ENCODE results near the gene CHRNB4. TPM values are rescaled to one million over a fixed set of nuclear protein-coding genes. Genes with fewer than 3 reads are reported as not detected.
"Not testable (repeated sequence)": the region's sequence is repeated elsewhere in the genome, so short reads cannot be mapped to it uniquely, and the experiment has no call there.

CHRNB4 gene, protein sequence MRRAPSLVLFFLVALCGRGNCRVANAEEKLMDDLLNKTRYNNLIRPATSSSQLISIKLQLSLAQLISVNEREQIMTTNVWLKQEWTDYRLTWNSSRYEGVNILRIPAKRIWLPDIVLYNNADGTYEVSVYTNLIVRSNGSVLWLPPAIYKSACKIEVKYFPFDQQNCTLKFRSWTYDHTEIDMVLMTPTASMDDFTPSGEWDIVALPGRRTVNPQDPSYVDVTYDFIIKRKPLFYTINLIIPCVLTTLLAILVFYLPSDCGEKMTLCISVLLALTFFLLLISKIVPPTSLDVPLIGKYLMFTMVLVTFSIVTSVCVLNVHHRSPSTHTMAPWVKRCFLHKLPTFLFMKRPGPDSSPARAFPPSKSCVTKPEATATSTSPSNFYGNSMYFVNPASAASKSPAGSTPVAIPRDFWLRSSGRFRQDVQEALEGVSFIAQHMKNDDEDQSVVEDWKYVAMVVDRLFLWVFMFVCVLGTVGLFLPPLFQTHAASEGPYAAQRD
- total RNA-seq = not detected

DNA sequence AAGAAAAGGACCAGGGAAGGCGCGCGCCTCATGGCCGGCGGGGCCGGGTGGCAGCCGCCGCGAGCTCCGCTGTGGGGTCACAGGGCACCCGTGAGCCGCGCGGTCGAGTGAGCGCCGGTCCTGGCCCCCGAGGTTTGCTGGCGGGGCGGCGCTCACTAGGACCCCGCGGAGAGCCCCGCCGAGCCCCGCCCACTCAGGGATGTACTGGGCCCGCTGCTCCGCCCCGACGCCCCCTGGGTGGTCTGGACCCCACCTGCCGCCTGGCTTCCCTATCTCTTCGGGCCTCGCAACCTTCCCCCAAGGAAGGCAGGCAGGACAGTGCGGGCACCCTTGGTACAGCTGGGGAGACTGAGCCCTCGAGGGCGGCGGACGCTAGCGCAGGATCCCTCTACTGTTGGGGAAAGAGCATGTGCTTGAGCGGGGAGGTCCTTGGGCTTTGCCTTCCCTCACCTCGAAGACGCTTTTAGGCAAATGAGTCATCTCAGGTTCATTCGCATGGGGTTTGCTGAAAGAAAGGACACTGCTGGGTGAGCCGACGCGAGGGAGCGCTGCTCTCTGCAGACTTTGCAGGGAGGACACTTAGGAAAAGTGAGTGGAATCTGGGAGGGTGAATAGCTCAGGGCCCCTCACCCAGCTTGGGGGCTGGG lies at the start of gene CHRNB4:
Gene CHRNB4 (minus strand): TSS at position 109 of the 647 bp plus-strand sequence. CDS start 77 bp downstream, at position 32.
- peak; percentile 70 for ATAC-seq
- Mint-ChIP-seq H3K4me3 (peak within 1 kb of the TSS; percentile 21), H3K36me3 (no peaks in the 10 kb centered on the region), H3K9me3 (ENCODE audit: low read depth) (no peaks in the 10 kb centered on the region), H3K27ac (no peak within 1 kb of the TSS), H3K27me3 (peaks cover 23% of the 10 kb centered on the region), H3K4me1 (peaks cover 5% of the 10 kb centered on the region)
- DNase-seq = no peak
- CTCF ChIA-PET = interaction anchor here (1.3 kb wide), 1 partner anchor 98 kb away, joined by 3 read pairs; no protein-coding TSS in a partner anchor

DNA sequence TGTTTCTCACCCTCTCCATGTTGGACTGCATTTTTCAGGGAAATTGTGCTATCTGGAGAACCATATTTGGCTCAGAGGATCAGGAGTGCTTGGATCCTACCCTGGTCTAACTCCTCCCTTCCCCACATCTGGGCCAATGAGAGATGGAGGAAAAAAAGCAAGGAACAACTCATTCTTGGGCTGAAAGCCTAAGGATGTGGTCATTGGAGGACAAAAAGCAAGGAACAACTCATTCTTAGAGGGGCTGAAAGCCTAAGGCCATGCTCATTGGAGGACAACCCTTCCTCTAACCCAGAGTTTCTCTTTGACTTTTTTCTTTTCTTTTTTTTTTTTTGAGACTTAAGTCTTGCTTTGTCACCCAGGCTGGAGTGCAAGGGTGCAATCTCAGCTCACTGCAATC lies 48.6 kb upstream of the CHRNB4 start:
- ATAC-seq = no peak
- Mint-ChIP-seq H3K4me3 (no peak overlapping the region), H3K36me3 (no peaks in the 10 kb centered on the region), H3K4me1 (peaks cover 1% of the 10 kb centered on the region), H3K27me3 (peaks cover 15% of the 10 kb centered on the region), H3K27ac (no peak overlapping the region), H3K9me3 (ENCODE audit: low read depth) (no peaks in the 10 kb centered on the region)
- CTCF ChIA-PET = interaction anchor here (1.9 kb wide), 1 partner anchor 52 kb away, joined by 5 read pairs; no protein-coding TSS in a partner anchor
- DNase-seq = no peak

DNA sequence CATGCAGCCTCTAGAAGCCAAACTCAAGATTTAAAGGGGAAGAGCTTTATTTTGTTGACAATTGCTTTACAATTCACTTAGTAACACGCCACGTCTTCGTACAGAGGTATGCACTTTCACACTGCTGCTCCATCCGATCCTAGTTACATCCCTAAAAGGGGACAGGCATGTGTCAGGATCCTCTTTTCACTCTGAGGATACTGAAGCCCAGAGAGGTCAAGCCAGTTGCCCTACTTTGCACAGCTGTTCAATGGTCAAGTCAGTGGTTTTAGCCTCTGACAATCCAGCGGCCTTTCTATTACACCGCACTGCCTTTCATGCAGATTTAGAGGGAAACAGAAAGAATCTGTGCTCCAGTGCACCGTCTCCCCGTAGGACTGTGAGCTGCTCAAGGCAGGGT lies 44.9 kb upstream of the CHRNB4 start:
- H3K9me3 Mint-ChIP-seq (ENCODE audit: low read depth) = no peaks in the 10 kb centered on the region
- peak; percentile 21 for DNase-seq
- no peaks in the 10 kb centered on the region for H3K4me1 Mint-ChIP-seq

DNA sequence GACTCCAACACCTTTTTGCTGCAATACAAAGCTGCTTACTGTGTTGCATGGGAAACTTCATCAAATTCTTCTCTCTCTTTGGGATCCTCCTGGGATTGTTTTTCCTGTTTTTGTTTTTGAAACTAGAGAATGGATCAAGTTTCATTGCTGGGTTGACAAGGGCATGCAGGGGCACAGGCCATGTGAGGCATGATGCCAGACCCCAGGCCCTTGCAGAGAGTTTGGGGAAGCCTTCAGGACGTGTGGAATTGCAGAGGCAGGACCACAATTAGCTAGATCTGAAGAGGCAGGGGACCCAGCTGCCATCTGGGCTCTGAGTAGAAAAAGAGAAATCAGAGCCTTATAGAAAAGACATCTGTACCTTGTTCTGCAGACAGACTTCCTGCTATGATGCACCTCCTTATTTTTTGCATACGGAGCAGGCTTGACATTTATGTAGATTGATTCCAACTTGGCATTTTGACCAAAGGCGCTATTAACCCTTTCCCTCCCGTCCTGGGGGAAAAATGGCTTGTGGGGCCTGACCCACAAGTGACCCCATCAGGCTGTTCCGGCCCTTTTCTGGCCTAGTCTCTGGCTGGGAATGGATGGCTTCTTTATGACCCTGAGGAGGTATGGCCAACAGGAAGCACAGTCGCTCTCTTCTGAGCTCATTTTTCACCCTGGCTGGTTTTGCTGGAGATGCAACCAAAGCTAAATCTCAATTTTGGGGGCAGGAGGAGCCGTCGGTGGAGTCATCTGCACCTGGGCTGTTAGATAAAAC lies 44.3 kb upstream of the CHRNB4 start:
- CTCF ChIA-PET = interaction anchor here (1.0 to 1.1 kb wide), 2 partner anchors 25 to 43 kb away, joined by 3 read pairs; no protein-coding TSS in a partner anchor
- Mint-ChIP-seq H3K9me3 (ENCODE audit: low read depth) (no peaks in the 10 kb centered on the region), H3K27me3 (peaks cover 15% of the 10 kb centered on the region), H3K4me1 (no peaks in the 10 kb centered on the region), H3K4me3 (no peak overlapping the region), H3K27ac (no peak overlapping the region), H3K36me3 (no peaks in the 10 kb centered on the region)
- ATAC-seq (no peak), DNase-seq (peak; percentile 14)

More for the DNA sequence above, 44.9 kb upstream of the CHRNB4 start:
- peaks cover 15% of the 10 kb centered on the region for H3K27me3 Mint-ChIP-seq
- CTCF ChIA-PET = interaction anchor here (1.0 to 1.1 kb wide), 2 partner anchors 24 to 43 kb away, joined by 3 read pairs; no protein-coding TSS in a partner anchor
- no peak for ATAC-seq
- H3K27ac Mint-ChIP-seq = no peak overlapping the region
- no peaks in the 10 kb centered on the region for H3K36me3 Mint-ChIP-seq
- H3K4me3 Mint-ChIP-seq = no peak overlapping the region

DNA sequence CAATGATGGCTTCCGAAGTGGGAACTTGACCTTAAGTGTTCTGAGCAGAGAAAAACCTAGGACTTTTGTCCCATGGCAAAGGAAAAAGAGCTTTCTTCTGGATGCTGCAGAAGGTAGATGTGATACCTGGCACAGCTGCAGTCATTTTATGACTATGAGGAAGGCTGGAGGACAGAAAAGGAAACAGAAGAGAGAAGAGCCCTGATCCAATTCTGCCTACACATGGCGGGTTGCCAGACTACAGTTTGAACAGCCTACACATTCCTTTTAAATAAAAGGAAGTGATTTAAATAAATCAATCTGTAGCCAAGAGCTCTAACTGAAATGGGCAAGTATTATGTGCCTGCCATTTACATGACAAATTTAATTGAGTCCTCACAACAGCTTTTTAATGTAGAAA lies 43.6 kb upstream of the CHRNB4 start:
- CTCF ChIA-PET = interaction anchor here (0.5 kb wide), 1 partner anchor 536 kb away, joined by 3 read pairs; no protein-coding TSS in a partner anchor
- Mint-ChIP-seq H3K4me3 (no peak overlapping the region), H3K9me3 (ENCODE audit: low read depth) (no peaks in the 10 kb centered on the region), H3K27ac (no peak overlapping the region), H3K27me3 (peaks cover 15% of the 10 kb centered on the region), H3K4me1 (no peaks in the 10 kb centered on the region), H3K36me3 (no peaks in the 10 kb centered on the region)
- peak; percentile 7 for DNase-seq
- no peak for ATAC-seq

DNA sequence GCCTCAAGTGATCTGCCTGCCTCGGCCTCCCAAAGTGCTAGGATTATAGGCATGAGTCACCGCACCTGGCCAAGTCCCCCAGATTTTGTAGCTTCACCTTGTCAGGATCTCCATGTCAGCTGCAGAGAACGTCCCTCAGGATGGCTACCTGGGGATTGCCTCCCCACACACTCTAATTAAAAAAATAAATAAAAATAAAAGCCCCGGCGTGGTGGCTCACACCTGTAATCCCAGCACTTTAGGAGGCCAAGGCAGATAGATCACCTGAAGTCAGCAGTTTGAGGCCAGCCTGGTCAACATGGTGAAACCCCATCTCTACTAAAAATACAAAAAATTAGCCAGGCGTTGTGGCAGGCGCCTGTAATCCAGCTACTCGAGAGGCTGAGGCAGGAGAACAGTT lies 42.6 kb upstream of the CHRNB4 start:
- H3K27me3 Mint-ChIP-seq = peaks cover 15% of the 10 kb centered on the region
- H3K27ac Mint-ChIP-seq; CTCF ChIA-PET; H3K9me3 Mint-ChIP-seq (ENCODE audit: low read depth); H3K4me3 Mint-ChIP-seq; H3K4me1 Mint-ChIP-seq; ATAC-seq; H3K36me3 Mint-ChIP-seq: not testable (repeated sequence)
- DNase-seq = peak; percentile 7

DNA sequence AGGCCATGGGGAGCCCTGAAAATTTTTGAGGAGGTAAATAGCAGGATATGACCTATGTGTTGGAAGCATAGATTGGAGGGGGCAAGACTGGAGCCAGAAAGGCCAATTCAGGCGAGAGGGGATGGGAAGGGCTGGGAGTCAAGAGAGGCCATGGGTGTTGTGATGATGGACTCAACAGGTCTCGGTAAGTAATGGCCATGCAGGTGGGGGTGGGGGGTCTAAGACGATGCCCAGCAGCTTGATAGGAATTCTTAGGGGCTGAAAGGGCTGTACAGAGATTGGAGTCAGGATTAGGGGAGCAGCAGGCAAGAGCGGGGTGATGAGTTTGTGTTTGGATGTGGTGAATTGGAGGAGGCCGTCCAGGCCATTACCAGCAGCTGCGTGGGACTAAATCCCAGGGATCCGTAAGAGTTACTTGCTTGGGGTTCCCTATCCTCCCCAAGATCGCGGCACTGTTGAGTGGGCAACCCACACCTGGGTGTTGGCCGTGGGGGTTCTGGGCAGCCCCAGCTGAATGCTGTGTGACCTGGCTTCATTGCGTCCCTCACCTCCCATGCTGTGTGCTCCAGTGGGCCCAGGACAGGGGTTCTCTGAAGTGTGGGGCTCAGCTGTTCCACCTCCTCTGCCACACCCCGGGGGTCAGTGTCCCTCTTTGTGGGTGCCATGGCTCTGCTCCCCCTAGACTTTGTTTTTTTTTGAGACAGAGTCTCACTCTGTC lies 41.8 kb upstream of the CHRNB4 start:
- no peaks in the 10 kb centered on the region for H3K9me3 Mint-ChIP-seq (ENCODE audit: low read depth)
- ATAC-seq (no peak), DNase-seq (no peak)
- no peaks in the 10 kb centered on the region for H3K36me3 Mint-ChIP-seq
- H3K27me3 Mint-ChIP-seq = peaks cover 15% of the 10 kb centered on the region
- H3K27ac Mint-ChIP-seq = no peak overlapping the region
- no peak overlapping the region for H3K4me3 Mint-ChIP-seq
- CTCF ChIA-PET = no interaction called here
- no peaks in the 10 kb centered on the region for H3K4me1 Mint-ChIP-seq

DNA sequence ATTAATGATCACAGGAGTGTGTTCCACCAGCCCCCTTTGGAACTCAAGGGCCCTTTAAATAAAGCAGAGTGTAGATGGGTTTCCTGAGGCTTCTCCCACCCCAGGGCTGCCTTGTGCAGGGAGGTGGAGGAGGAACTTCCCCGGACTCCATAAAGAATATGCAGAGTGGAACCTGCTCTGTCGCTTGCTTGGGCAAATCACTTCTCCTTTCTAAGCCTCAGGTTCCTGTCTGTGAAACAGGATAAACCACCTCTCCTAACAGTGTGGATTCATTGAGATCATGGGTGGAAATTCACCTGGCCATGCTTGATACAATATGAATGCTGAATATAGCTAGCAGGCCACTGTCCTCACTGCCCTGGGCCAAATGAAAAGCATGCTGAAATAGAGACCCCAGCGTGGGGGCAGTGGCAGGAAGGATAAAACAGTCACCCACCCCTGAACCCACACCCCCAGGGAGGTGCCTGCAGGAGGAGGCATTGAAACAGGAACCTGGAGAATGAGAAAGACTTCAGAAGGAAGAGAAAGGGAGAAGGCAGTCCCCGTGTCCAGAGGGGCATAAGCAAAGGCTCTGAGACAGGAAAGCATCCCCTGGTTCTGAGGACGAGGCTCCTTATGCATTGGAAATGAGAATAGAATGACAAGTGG lies 41.1 kb upstream of the CHRNB4 start:
- Mint-ChIP-seq H3K27ac (no peak overlapping the region), H3K4me3 (no peak overlapping the region), H3K36me3 (no peaks in the 10 kb centered on the region), H3K9me3 (ENCODE audit: low read depth) (no peaks in the 10 kb centered on the region), H3K27me3 (peaks cover 15% of the 10 kb centered on the region), H3K4me1 (no peaks in the 10 kb centered on the region)
- CTCF ChIA-PET = no interaction called here
- DNase-seq = no peak
- ATAC-seq = no peak

DNA sequence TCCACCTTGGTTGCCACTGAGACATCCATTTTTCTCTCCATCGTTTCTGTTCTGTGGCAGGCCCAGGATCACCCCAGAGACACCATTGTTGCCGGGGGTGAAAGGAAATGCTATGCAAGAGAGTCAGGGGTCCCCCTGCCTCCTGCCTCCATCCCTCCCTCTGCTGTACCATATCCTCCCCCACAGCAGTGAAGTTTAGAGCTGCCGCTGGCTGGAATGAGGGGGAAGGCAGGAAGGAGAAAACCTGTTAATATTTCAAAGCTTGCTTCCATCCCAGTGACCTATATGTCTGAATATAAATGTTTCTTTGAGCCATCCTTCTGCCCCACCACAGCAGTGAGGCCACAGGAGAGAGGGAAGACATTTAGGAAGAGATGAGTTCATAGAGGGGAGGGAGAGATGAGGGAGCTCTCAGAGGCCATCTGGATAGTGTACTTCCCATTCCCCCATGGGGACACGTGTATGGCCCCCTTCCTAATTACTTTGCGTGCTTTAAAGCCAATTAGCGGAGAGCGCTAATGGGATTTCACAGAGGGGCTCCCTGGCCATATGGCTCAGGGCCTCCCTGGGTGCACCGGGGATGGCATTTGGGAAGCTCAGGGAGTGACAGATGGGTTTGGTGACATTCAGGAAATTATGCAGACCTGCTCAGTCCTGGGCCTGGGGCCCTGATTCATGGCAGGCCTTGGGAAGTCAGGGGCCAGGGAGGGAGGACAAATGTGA lies 40.4 kb upstream of the CHRNB4 start:
- CTCF ChIA-PET = no interaction called here
- no peak for DNase-seq
- Mint-ChIP-seq H3K9me3 (ENCODE audit: low read depth) (no peaks in the 10 kb centered on the region), H3K36me3 (no peaks in the 10 kb centered on the region), H3K4me1 (no peaks in the 10 kb centered on the region), H3K27ac (no peak overlapping the region), H3K4me3 (no peak overlapping the region), H3K27me3 (peaks cover 9% of the 10 kb centered on the region)
- no peak for ATAC-seq

DNA sequence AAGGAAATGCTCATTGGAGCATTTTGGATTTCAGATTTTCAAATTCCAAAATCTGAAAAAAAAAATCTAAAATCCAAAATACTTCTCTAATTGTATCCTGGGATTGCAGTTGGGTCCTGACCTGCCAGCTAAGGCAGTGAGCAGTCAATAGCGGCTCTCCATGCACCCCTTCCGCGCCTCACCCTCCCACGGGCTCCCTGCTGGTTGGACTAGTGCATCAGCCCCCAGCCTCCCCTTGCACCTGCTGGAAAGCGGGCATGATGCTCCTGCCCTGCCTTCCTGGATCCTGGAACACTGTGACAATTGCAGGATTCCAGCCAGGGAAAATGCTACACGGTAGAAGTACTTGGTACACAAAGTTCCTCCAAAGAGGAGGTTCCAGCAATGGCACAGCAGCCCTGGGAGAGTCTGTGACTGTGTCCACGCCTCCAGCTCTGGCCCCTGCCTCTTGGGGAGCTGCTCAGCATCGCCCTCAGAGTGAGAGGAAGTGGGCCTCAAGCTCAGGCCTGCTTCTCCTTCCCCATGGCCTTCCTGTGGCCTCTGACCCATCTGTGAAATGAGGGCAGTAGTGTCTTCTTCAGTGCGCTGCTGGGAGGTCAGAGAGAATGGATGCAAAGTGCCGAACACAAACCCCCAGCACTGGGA lies 39.5 kb upstream of the CHRNB4 start:
- Mint-ChIP-seq H3K4me1 (no peaks in the 10 kb centered on the region), H3K4me3 (no peak overlapping the region), H3K9me3 (ENCODE audit: low read depth) (no peaks in the 10 kb centered on the region), H3K27ac (no peak overlapping the region), H3K36me3 (no peaks in the 10 kb centered on the region), H3K27me3 (peaks cover 1% of the 10 kb centered on the region)
- ATAC-seq (no peak), DNase-seq (no peak)
- CTCF ChIA-PET = no interaction called here

DNA sequence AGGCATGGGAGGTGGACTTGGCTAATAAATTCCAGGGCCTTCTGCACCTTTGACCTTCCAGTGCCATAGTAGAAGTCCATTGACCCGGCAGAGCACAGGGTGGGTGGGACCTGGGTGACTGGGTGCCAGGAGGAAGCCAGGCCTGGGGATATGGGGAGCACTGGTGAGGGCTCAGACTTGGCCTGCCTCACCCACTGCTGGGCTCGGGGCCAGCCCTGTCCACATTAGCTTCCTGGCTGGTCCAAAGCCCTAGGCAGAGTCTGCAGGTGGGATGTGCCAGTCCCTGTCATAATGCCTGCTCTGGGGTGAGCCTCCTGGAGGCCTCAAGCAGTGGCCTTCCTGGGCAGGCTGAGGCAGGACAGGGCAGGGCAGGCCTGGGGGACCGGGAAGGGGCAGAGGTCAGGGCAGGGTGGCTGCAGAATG lies 38.1 kb upstream of the CHRNB4 start:
- Mint-ChIP-seq H3K4me3 (no peak overlapping the region), H3K4me1 (no peaks in the 10 kb centered on the region)
- ATAC-seq = no peak

More for the DNA sequence above, 38.1 kb upstream of the CHRNB4 start:
- Mint-ChIP-seq H3K36me3 (no peaks in the 10 kb centered on the region), H3K27me3 (no peaks in the 10 kb centered on the region), H3K27ac (no peak overlapping the region), H3K9me3 (ENCODE audit: low read depth) (no peaks in the 10 kb centered on the region)
- no peak for DNase-seq
- CTCF ChIA-PET = no interaction called here

Data from activated CD8-positive, alpha-beta memory T cell treated with anti-CD3 and anti-CD28 coated beads, Interleukin-2, amount 10 ng/mL, durations not matched to agents 7 days and 5 days (primary cell).